OCI-LY7 (cell line): ENCODE results near the gene CDH22.

ENCODE experiments used
- EZH2phosphoT487 ChIP-seq: fragments of 200-600 bp; sonication (generic); IDR thresholded peaks from 2 replicates; pipeline ENCODE4 v1.6.1; 2018; ENCODE audit warnings: low read depth, borderline replicate concordance, mild to moderate bottlenecking, mixed run types, antibody characterized with exemption, low read length, moderate library complexity, mixed read lengths
- TF ChIP-seq, protein P1 (sequence below): fragments of 200-600 bp; sonication (generic); conservative IDR thresholded peaks from 2 replicates; pipeline ENCODE4 v1.5.1; 2014; ENCODE audit warnings: mild to moderate bottlenecking, antibody characterized with exemption, low read length, moderate library complexity, mixed read lengths

DNA sequence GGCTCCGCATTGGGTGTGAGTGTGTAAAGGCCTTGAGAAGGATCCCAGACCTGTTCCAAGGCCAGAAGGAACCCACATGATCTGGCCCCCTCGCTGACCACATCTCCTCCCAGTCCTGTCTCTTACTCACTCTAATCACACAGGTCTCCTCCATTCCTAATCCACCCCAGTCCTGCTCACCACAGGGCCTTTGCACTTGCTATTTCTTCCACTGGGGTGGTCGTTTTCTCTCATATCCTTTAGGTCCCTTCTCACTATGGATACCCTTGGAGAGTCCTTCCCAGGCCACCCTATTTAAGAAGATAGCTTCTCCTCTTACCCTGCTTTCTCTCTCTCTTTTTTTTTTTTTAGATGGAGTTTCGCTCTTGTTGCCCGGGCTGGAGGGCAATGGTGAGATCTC, 124.5 kb downstream of the CDH22 start:
- TF ChIP-seq EZH2phosphoT487 = no peak
- TF ChIP-seq, protein P1, sequence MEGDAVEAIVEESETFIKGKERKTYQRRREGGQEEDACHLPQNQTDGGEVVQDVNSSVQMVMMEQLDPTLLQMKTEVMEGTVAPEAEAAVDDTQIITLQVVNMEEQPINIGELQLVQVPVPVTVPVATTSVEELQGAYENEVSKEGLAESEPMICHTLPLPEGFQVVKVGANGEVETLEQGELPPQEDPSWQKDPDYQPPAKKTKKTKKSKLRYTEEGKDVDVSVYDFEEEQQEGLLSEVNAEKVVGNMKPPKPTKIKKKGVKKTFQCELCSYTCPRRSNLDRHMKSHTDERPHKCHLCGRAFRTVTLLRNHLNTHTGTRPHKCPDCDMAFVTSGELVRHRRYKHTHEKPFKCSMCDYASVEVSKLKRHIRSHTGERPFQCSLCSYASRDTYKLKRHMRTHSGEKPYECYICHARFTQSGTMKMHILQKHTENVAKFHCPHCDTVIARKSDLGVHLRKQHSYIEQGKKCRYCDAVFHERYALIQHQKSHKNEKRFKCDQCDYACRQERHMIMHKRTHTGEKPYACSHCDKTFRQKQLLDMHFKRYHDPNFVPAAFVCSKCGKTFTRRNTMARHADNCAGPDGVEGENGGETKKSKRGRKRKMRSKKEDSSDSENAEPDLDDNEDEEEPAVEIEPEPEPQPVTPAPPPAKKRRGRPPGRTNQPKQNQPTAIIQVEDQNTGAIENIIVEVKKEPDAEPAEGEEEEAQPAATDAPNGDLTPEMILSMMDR = no peak
